Tibial nerve (tissue), 4 donors: ENCODE results near the gene MAP3K21.

Experiments
- EP300 ChIP-seq, 2 donors: sonication (generic); formaldehyde crosslinking; IDR thresholded peaks; one replicate each; pipeline ENCODE4 v1.6.1; 2017; ENCODE audit warnings: antibody characterized with exemption in 2 of 2, mild to moderate bottlenecking in 1 of 2
- TF ChIP-seq, protein P1 (sequence below), 5 experiments: fragments of 200-600 bp in 3 of 5; fragments of 450-650 bp in 2 of 5; sonication (generic) in 3 of 5; IDR thresholded peaks; one replicate each; pipeline ENCODE4 v1.5.1; 2016 to 2019; ENCODE audit warnings: antibody characterized with exemption in 5 of 5, mild to moderate bottlenecking in 3 of 5, moderate library complexity in 2 of 5

DNA sequence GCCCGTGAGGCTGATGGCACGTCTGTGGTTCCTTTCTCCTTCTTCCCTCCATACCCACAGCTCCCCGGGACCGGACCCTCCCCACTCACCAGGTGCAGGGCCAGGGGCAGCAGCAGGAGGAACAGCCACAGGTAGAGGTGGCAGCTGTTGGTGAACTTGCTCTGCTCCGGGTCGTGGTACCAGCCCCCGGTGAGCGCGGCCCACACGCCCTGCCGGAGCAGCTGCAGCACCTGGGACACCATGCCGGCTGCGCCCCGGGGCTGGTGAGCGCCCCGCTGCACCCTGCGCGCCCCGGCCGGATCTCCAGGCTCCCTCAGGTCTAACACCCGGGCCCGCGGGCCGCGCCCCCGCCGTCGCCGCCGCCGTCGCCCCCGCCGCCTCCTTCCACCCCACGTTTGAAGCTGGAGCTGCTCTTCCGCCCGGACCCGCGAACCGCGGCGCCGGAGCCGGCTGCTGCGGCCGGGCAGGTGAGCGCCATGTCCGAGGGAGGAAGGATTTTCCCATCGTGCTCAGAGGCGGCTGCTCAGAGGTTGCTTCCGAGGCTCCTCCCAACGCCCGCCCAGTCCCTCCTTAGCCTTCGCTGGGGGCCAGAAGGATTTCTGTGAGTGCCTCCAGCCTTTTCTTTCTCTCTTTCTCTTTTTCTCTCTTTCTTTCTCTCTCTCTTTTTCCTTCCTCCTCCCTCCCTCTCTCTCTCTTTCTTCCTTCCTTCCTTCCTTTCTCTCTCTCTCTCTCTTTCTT lies 32.1 kb upstream of the MAP3K21 start, which contains the start of gene PCNX2:
- TF ChIP-seq, protein P1, sequence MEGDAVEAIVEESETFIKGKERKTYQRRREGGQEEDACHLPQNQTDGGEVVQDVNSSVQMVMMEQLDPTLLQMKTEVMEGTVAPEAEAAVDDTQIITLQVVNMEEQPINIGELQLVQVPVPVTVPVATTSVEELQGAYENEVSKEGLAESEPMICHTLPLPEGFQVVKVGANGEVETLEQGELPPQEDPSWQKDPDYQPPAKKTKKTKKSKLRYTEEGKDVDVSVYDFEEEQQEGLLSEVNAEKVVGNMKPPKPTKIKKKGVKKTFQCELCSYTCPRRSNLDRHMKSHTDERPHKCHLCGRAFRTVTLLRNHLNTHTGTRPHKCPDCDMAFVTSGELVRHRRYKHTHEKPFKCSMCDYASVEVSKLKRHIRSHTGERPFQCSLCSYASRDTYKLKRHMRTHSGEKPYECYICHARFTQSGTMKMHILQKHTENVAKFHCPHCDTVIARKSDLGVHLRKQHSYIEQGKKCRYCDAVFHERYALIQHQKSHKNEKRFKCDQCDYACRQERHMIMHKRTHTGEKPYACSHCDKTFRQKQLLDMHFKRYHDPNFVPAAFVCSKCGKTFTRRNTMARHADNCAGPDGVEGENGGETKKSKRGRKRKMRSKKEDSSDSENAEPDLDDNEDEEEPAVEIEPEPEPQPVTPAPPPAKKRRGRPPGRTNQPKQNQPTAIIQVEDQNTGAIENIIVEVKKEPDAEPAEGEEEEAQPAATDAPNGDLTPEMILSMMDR (IDR thresholded peaks at IDR 0.05), result no peak
- TF ChIP-seq EP300 (IDR thresholded peaks at IDR 0.05), result no peak
